ENCODE results near the gene MBD4. TPM values are rescaled to one million over a fixed set of nuclear protein-coding genes. Genes with fewer than 3 reads are reported as not detected.

MBD4 gene
- total and polyA plus RNA-seq, 2 experiments from 2014 or later, result 33.9 to 59.3 TPM

DNA sequence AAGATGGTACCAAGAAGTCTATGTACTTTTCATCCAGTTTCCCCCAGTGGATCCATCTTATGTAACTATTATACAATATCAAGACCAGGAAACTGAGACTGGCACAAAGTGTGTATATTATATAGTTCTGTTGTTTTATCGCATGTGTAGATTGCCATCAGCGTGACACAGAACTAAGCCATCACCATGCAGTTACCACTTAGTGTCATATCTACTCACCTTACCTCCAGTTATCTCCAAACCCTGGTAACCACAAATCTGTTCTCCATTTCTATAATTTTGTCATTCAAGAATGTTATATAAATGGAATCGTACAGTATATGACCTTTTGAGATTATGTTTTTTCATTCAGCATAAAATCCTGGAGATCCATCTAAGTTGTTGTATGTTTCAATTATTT is 23.3 kb upstream of the MBD4 start:
- H3K4me3 Mint-ChIP-seq, result no peak overlapping the region
- Histone ChIP-seq H3K9me2 (ENCODE audit: insufficient read depth) (no peaks in the 10 kb centered on the region), H4K20me1 (replicated peaks; ENCODE audit: insufficient read depth) (peaks cover 5% of the 10 kb centered on the region), H3K27ac (ENCODE audit: low read depth) (no peak overlapping the region), H3K4me3 (no peak overlapping the region), H3F3A (replicated peaks; ENCODE audit: low read depth) (no peaks in the 10 kb centered on the region), H3K79me2 (replicated peaks; ENCODE audit: insufficient read depth) (no peaks in the 10 kb centered on the region), H2AFZ (no peak overlapping the region), H3K27me3 (ENCODE audit: insufficient read depth) (no peaks in the 10 kb centered on the region), H3K36me3 (ENCODE audit: insufficient read depth) (peaks cover 9% of the 10 kb centered on the region), H3K4me2 (no peak overlapping the region), H3K4me1 (ENCODE audit: insufficient read depth) (no peaks in the 10 kb centered on the region)
- TF ChIP-seq NANOG (IDR thresholded peaks at IDR 0.05; ENCODE audit: borderline replicate concordance) (no peak), ZNF331 (CRISPR knock-in tag; IDR thresholded peaks at IDR 0.05; ENCODE audit: low read depth) (no peak), CREB1 (CRISPR knock-in tag; IDR thresholded peaks at IDR 0.05; ENCODE audit: low read depth) (no peak), EZH2 (IDR thresholded peaks at IDR 0.05; ENCODE audit: low read depth, unreplicated experiment) (no peak), POLR2AphosphoS5 (IDR thresholded peaks at IDR 0.05; ENCODE audit: low read depth) (no peak), STAT1 (IDR thresholded peaks at IDR 0.05; ENCODE audit: unreplicated experiment) (no peak), JUNB (IDR thresholded peaks at IDR 0.05; ENCODE audit: unreplicated experiment) (no peak), ZNF114 (CRISPR knock-in tag; IDR thresholded peaks at IDR 0.05) (no peak)
- TF ChIP-seq, protein P1, sequence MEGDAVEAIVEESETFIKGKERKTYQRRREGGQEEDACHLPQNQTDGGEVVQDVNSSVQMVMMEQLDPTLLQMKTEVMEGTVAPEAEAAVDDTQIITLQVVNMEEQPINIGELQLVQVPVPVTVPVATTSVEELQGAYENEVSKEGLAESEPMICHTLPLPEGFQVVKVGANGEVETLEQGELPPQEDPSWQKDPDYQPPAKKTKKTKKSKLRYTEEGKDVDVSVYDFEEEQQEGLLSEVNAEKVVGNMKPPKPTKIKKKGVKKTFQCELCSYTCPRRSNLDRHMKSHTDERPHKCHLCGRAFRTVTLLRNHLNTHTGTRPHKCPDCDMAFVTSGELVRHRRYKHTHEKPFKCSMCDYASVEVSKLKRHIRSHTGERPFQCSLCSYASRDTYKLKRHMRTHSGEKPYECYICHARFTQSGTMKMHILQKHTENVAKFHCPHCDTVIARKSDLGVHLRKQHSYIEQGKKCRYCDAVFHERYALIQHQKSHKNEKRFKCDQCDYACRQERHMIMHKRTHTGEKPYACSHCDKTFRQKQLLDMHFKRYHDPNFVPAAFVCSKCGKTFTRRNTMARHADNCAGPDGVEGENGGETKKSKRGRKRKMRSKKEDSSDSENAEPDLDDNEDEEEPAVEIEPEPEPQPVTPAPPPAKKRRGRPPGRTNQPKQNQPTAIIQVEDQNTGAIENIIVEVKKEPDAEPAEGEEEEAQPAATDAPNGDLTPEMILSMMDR (conservative IDR thresholded peaks at IDR 0.05; ENCODE audit: low read depth in 2 of 2), result no peak
- TF ChIP-seq, protein P2, sequence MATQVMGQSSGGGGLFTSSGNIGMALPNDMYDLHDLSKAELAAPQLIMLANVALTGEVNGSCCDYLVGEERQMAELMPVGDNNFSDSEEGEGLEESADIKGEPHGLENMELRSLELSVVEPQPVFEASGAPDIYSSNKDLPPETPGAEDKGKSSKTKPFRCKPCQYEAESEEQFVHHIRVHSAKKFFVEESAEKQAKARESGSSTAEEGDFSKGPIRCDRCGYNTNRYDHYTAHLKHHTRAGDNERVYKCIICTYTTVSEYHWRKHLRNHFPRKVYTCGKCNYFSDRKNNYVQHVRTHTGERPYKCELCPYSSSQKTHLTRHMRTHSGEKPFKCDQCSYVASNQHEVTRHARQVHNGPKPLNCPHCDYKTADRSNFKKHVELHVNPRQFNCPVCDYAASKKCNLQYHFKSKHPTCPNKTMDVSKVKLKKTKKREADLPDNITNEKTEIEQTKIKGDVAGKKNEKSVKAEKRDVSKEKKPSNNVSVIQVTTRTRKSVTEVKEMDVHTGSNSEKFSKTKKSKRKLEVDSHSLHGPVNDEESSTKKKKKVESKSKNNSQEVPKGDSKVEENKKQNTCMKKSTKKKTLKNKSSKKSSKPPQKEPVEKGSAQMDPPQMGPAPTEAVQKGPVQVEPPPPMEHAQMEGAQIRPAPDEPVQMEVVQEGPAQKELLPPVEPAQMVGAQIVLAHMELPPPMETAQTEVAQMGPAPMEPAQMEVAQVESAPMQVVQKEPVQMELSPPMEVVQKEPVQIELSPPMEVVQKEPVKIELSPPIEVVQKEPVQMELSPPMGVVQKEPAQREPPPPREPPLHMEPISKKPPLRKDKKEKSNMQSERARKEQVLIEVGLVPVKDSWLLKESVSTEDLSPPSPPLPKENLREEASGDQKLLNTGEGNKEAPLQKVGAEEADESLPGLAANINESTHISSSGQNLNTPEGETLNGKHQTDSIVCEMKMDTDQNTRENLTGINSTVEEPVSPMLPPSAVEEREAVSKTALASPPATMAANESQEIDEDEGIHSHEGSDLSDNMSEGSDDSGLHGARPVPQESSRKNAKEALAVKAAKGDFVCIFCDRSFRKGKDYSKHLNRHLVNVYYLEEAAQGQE (IDR thresholded peaks at IDR 0.05; ENCODE audit: unreplicated experiment), result no peak
- TF ChIP-seq, protein P3, sequence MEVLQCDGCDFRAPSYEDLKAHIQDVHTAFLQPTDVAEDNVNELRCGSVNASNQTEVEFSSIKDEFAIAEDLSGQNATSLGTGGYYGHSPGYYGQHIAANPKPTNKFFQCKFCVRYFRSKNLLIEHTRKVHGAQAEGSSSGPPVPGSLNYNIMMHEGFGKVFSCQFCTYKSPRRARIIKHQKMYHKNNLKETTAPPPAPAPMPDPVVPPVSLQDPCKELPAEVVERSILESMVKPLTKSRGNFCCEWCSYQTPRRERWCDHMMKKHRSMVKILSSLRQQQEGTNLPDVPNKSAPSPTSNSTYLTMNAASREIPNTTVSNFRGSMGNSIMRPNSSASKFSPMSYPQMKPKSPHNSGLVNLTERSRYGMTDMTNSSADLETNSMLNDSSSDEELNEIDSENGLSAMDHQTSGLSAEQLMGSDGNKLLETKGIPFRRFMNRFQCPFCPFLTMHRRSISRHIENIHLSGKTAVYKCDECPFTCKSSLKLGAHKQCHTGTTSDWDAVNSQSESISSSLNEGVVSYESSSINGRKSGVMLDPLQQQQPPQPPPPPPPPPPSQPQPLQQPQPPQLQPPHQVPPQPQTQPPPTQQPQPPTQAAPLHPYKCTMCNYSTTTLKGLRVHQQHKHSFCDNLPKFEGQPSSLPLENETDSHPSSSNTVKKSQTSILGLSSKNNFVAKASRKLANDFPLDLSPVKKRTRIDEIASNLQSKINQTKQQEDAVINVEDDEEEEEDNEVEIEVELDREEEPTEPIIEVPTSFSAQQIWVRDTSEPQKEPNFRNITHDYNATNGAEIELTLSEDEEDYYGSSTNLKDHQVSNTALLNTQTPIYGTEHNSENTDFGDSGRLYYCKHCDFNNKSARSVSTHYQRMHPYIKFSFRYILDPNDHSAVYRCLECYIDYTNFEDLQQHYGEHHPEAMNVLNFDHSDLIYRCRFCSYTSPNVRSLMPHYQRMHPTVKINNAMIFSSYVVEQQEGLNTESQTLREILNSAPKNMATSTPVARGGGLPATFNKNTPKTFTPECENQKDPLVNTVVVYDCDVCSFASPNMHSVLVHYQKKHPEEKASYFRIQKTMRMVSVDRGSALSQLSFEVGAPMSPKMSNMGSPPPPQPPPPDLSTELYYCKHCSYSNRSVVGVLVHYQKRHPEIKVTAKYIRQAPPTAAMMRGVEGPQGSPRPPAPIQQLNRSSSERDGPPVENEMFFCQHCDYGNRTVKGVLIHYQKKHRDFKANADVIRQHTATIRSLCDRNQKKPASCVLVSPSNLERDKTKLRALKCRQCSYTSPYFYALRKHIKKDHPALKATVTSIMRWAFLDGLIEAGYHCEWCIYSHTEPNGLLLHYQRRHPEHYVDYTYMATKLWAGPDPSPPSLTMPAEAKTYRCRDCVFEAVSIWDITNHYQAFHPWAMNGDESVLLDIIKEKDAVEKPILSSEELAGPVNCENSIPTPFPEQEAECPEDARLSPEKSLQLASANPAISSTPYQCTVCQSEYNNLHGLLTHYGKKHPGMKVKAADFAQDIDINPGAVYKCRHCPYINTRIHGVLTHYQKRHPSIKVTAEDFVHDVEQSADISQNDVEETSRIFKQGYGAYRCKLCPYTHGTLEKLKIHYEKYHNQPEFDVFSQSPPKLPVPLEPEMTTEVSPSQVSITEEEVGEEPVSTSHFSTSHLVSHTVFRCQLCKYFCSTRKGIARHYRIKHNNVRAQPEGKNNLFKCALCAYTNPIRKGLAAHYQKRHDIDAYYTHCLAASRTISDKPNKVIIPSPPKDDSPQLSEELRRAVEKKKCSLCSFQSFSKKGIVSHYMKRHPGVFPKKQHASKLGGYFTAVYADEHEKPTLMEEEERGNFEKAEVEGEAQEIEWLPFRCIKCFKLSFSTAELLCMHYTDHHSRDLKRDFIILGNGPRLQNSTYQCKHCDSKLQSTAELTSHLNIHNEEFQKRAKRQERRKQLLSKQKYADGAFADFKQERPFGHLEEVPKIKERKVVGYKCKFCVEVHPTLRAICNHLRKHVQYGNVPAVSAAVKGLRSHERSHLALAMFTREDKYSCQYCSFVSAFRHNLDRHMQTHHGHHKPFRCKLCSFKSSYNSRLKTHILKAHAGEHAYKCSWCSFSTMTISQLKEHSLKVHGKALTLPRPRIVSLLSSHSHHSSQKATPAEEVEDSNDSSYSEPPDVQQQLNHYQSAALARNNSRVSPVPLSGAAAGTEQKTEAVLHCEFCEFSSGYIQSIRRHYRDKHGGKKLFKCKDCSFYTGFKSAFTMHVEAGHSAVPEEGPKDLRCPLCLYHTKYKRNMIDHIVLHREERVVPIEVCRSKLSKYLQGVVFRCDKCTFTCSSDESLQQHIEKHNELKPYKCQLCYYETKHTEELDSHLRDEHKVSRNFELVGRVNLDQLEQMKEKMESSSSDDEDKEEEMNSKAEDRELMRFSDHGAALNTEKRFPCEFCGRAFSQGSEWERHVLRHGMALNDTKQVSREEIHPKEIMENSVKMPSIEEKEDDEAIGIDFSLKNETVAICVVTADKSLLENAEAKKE (CRISPR knock-in tag; IDR thresholded peaks at IDR 0.05), result no peak
- TF ChIP-seq, protein P4, sequence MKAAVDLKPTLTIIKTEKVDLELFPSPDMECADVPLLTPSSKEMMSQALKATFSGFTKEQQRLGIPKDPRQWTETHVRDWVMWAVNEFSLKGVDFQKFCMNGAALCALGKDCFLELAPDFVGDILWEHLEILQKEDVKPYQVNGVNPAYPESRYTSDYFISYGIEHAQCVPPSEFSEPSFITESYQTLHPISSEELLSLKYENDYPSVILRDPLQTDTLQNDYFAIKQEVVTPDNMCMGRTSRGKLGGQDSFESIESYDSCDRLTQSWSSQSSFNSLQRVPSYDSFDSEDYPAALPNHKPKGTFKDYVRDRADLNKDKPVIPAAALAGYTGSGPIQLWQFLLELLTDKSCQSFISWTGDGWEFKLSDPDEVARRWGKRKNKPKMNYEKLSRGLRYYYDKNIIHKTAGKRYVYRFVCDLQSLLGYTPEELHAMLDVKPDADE (IDR thresholded peaks at IDR 0.05), result no peak
- DNase-seq (ENCODE audit: low spot score) (no peak), ATAC-seq (no peak)
- H3K9me3 Mint-ChIP-seq, result no peaks in the 10 kb centered on the region
- H3K27ac Mint-ChIP-seq, result no peak overlapping the region
- H3K4me1 Mint-ChIP-seq, result no peaks in the 10 kb centered on the region
- H3K27me3 Mint-ChIP-seq (ENCODE audit: insufficient read depth, low read depth, poor library complexity), result no peaks in the 10 kb centered on the region
- no peaks in the 10 kb centered on the region; the same call in 2 of the 3 replicates for H3K36me3 Mint-ChIP-seq (ENCODE audit: low read depth)
